ENCODE results near the gene CETN1. TPM values are rescaled to one million over a fixed set of nuclear protein-coding genes. Genes with fewer than 3 reads are reported as not detected.

Gene CETN1
- total RNA-seq: not detected

DNA sequence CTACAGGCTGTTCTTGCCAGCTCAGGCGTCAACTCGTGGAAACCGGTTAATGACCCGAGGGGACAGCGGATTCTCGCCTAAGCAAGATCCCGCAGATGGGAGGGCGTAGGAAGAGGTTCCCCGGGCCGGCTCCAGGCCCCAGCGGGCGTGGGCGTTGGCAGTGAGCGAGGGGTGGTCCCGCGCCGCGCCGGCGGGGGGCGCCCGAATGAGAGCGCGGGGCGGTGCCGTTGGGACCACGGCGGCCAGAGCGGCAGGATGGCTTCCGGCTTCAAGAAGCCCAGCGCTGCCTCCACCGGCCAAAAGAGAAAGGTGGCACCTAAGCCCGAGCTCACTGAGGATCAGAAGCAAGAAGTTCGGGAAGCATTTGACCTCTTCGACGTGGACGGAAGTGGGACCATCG, at the start of gene CETN1:
CETN1 (plus strand) TSS at position 227 of the 400 bp plus-strand sequence; CDS start at position 256, 29 bp downstream.
- Mint-ChIP-seq H3K27me3 (peaks cover 4% of the 10 kb centered on the region), H3K4me1 (no peaks in the 10 kb centered on the region), H3K4me3 (no peak within 1 kb of the TSS), H3K9me3 (ENCODE audit: low read depth) (no peaks in the 10 kb centered on the region), H3K36me3 (no peaks in the 10 kb centered on the region), H3K27ac (no peak within 1 kb of the TSS)
- ATAC-seq (no peak), DNase-seq (no peak)
- CTCF ChIA-PET: no interaction called here

DNA sequence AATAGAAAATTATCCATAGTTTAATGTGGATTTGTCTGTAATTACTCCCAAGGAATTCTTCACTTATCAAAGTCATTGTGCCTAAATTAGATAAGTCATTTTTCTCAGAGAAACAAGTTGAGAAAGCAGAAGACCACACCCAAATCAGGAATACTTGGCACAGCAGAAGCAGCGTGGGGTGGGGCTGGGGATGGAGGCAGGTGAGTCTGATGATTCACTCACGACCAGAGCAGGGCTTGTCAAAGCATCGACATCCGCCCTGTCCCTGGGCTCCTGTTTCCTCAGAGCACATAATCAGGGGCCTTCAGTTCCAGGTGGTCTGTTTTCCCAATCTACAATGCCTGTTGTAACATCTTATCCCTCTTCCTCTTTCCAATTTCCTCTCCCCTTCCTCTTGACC, 48.2 kb upstream of the CETN1 start:
- Mint-ChIP-seq H3K36me3 (no peaks in the 10 kb centered on the region), H3K9me3 (ENCODE audit: low read depth) (no peaks in the 10 kb centered on the region), H3K27ac (no peak overlapping the region), H3K4me1 (no peaks in the 10 kb centered on the region), H3K4me3 (no peak overlapping the region), H3K27me3 (peaks cover 7% of the 10 kb centered on the region)
- ATAC-seq: no peak
- CTCF ChIA-PET: no interaction called here
- no peak for DNase-seq

DNA sequence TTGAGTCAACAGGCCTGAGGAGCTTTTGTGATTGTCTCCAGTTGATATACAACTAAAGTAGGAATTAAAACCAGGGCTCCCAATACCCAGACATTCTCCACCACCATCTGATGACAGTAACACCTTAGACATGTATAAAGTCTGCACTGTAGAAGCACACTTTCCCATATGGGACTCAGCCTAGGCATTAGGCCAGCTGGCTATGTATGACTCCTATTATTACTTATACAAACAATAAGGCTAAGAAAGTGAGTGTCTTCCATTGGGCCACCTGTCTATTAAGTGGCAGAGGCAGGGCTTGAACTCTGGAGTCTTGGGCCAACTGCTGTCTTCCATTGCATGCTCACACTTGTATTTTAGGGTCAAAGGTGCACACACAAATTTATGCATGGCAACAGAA, 47.5 kb upstream of the CETN1 start:
- Mint-ChIP-seq H3K4me3 (no peak overlapping the region), H3K4me1 (no peaks in the 10 kb centered on the region), H3K27ac (no peak overlapping the region), H3K27me3 (peaks cover 7% of the 10 kb centered on the region), H3K9me3 (ENCODE audit: low read depth) (no peaks in the 10 kb centered on the region), H3K36me3 (no peaks in the 10 kb centered on the region)
- DNase-seq (no peak), ATAC-seq (no peak)
- CTCF ChIA-PET: no interaction called here

DNA sequence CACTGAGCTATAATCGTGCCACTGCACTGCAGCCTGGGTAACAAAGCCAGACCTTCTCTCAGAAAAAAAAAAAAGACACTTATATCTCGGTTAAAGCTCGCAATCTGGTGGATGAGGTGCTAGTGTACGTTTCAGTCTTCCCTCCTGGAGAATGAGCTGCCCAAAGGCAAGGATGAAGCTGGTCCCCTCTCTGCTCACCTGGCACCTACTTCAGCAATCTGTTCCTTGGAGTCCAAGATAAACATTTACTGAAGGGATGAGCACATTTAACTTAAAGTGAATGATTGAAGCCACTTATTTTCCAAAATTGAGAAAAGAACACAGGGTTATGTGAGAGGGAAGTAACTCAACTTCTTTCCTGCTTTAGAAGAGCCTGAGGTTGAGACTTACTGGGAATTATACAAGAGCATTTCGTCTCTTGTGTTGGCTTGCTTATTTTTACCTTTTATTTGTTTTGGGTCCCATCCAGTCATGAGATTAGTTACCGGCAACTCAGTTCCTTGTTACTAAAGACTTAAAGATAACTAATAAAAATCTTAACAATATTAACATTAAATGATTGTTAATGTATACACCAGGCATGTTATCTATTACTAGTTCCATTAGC, 46.1 kb upstream of the CETN1 start:
- DNase-seq: no peak
- no peaks in the 10 kb centered on the region for H3K4me1 Mint-ChIP-seq
- CTCF ChIA-PET: no interaction called here
- no peak overlapping the region for H3K4me3 Mint-ChIP-seq
- H3K36me3 Mint-ChIP-seq: no peaks in the 10 kb centered on the region
- H3K9me3 Mint-ChIP-seq (ENCODE audit: low read depth): no peaks in the 10 kb centered on the region
- peaks cover 4% of the 10 kb centered on the region for H3K27me3 Mint-ChIP-seq
- no peak for ATAC-seq
- no peak overlapping the region for H3K27ac Mint-ChIP-seq

DNA sequence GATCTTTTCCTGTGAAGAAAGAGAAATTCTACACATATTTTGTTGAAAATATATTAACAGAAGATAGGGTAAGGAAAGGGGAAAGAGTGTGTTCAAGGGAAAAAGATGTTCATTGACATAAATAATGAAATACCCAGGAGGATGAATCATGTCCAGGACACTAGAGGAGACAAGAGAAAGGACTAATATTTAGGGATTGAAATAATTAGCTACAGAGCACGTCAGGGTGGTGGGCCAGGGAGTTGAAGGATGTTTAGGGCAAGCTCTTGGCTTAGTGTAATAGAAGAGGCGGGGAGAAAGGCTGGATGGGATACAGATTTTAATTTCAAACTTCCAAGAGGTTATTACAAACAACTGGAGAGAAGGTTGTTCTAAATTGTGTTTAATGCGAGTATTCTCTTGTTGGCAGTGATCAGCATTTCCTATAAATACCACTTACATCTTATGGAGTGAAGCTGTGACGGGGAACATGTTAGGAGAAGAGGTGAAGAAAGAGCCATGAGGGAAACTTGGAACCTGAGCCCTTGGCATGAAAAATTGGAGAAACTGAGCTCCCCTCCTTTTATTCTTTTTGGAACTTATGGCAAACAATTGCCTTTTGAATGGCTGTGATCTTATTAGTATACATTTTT, 36.6 kb upstream of the CETN1 start:
- Mint-ChIP-seq H3K9me3 (ENCODE audit: low read depth) (no peaks in the 10 kb centered on the region), H3K27me3 (peaks cover 13% of the 10 kb centered on the region), H3K4me1 (no peaks in the 10 kb centered on the region), H3K36me3 (no peaks in the 10 kb centered on the region), H3K27ac (no peak overlapping the region), H3K4me3 (no peak overlapping the region)
- no peak for ATAC-seq
- DNase-seq: no peak
- CTCF ChIA-PET: no interaction called here

DNA sequence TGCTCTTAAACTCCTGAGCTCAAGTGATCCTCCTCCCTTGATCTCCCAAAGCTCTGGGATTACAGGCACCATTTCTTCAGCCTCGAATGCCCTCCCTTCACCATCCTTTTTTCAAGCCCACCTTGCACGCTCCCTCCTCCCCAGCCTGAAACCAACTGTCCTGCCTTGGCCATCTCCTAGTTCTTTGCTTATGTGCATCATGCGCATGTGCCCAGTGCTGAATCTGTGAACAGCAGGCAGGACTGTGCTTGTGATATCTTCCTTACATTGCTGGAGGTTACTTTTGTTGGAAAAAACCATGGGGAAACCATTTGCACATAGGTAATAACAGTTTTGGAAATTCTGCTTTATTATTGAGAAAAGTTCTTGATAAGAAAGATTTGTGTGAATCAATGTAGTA, 30.2 kb upstream of the CETN1 start:
- no peak overlapping the region for H3K4me3 Mint-ChIP-seq
- no peak overlapping the region for H3K27ac Mint-ChIP-seq
- H3K9me3 Mint-ChIP-seq (ENCODE audit: low read depth): no peaks in the 10 kb centered on the region
- DNase-seq (no peak), ATAC-seq (no peak)
- H3K36me3 Mint-ChIP-seq: no peaks in the 10 kb centered on the region
- H3K4me1 Mint-ChIP-seq: no peaks in the 10 kb centered on the region
- peaks cover 5% of the 10 kb centered on the region for H3K27me3 Mint-ChIP-seq
- CTCF ChIA-PET: no interaction called here

DNA sequence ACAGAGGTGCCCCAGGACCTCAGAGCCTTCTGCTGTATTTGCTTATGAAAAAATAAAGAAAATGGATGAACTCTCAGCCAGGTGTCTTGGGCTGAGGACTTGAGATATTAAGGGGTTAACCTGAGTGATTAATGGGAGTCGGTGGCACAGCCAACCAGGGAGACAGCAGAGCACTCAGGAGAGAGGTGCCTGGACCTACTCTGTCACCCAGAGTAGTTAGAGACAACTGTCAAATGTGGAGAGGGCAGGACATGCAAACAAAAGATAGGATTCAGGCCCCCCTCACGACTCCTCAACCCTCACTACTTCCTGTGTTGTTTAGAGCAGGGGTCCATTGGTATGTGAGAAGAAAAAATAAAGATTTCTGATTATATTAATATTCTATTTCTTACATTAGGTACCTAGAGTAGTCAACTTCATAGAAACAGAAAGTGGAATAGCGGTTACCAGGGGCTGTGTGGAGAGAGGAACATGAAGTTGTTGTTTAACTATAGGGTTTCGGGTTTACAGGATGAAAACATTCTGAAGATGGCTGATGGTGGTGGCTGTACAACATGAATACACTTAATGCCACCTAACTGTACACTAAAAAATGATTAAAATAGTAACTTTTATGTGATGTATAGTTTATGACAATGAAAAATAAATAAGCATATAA, 28.6 kb upstream of the CETN1 start:
- Mint-ChIP-seq H3K4me3 (no peak overlapping the region), H3K36me3 (no peaks in the 10 kb centered on the region), H3K9me3 (ENCODE audit: low read depth) (no peaks in the 10 kb centered on the region), H3K4me1 (no peaks in the 10 kb centered on the region), H3K27me3 (peaks cover 5% of the 10 kb centered on the region), H3K27ac (no peak overlapping the region)
- no peak for DNase-seq
- no peak for ATAC-seq
- CTCF ChIA-PET: no interaction called here

DNA sequence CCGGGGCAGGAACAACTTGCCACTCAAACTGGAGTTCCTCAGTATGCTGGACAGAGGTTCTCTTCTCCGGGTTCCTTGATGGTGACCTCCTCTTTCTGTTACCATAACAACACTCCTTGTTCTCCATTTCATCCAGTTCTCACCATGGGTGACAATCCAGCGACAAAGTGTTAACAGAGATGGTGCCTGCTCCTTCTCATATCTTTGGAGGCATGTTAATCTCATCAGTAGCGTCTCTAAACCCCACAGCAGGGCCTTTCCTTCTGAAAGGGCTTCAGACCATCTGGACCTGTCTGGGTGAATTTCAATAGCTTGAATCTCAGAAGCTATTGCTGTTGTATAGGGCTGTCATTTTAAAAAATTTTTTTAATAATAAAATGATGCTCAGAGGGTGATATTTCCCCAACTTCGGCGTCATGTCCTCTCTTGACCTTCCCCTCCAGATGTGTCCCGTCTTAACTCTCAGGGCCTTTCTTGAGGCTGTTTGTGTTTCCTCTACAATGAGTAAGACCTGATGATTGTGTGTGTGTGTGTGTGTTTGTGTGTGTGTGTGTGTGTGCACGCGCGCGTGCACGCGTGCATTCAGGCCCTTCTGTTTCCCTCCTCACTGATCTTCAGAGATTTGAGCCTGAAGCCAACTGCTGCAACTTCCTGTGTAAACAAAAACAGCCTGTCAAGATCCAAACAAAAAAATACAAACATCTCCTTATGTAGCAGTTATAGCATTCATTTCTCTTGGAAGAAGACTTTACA, 24.3 kb upstream of the CETN1 start:
- Mint-ChIP-seq H3K27me3 (peaks cover 3% of the 10 kb centered on the region), H3K9me3 (ENCODE audit: low read depth) (no peaks in the 10 kb centered on the region), H3K27ac (no peak overlapping the region), H3K4me3 (no peak overlapping the region), H3K4me1 (no peaks in the 10 kb centered on the region), H3K36me3 (no peaks in the 10 kb centered on the region)
- DNase-seq (no peak), ATAC-seq (no peak)
- CTCF ChIA-PET: no interaction called here

DNA sequence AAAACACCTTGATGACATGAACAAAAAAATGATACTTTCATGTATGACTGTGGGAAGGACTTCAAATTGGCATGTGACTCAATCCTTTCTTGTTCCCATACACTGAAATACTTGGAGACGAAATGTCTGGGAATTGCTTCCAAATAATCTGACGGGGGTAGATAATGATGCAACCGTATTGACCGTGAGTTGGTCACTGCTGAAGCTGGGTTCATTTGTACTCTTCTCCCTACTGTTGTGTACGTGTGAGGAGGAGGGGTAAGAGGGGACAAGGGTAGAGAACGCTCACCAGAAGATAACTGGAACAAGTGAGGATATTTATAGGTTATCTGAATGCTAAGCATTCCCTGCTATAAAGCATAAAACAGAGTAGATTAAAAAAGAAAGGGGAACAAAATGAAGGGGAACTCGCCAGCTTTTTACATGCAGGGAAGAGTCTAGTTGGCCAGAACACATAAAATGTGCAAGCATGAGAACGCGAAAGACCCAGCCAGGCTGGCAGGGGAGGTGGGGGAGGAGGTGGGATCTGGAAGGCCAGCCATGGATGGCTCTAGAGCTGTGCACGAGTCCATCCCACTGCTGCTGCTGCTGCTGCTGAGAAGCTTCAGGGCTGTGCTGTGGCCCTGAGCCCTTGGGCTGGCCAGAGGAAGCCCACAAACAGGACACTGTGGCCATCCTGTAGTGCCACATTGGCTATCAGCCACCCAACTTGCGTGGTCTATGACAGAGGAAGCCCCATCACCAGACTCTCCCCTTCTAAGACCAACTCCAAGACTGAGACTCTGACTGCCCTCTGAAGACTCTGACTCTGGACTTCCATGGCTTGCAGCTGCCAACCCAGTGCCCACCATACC, 15.2 kb upstream of the CETN1 start:
- Mint-ChIP-seq H3K4me1 (no peaks in the 10 kb centered on the region), H3K27ac (no peak overlapping the region), H3K9me3 (ENCODE audit: low read depth) (no peaks in the 10 kb centered on the region), H3K4me3 (no peak overlapping the region), H3K36me3 (no peaks in the 10 kb centered on the region), H3K27me3 (peaks cover 8% of the 10 kb centered on the region)
- no peak for DNase-seq
- no peak for ATAC-seq
- CTCF ChIA-PET: no interaction called here

DNA sequence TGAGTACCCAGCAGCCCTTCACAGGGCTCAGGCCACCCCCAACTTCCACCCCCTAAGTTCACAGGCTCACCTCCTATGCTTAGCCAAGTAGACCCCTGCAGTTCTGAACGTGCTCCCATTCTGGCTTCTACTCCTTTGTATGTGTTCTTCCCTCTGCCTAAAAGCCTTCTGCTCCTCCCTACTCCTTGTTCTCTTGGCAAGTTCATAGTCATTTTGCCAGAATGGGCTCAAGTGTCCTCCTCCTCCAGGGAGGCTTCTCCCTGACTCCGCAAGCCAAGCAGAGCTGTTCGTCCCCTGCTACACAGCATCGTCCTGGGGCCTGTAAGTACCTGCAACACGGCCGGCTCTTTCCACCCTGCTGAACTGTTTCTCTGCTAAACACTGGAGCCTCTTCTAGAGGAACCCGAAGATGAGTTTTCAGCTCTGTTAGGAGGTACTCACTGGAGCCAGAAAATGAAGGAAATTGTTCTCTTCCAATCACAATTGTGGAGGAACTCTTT, 14.6 kb upstream of the CETN1 start:
- Mint-ChIP-seq H3K9me3 (ENCODE audit: low read depth) (no peaks in the 10 kb centered on the region), H3K4me3 (no peak overlapping the region), H3K27me3 (peaks cover 8% of the 10 kb centered on the region), H3K4me1 (no peaks in the 10 kb centered on the region), H3K27ac (no peak overlapping the region), H3K36me3 (no peaks in the 10 kb centered on the region)
- CTCF ChIA-PET: no interaction called here
- ATAC-seq (no peak), DNase-seq (no peak)

DNA sequence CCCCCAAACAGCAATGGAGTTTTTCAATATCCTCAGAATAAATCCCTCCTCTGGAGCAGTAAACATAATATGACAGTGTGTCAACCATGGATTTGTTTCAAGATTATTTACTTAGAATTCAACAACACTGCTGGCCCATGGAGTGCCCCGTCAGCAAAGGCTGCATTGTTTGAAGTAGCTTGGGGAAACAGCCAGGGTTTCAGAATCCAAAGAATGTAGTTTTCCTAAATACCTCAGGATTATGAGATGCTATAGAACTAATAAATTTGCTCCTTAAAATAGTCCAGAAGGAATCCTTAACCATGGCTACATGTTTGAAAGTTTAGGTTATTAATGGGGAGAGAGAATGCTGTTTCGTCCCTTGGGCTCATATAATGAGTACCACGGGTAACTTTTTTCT, 13.1 kb upstream of the CETN1 start:
- no peaks in the 10 kb centered on the region for H3K36me3 Mint-ChIP-seq
- no peak overlapping the region for H3K27ac Mint-ChIP-seq
- no peak overlapping the region for H3K4me3 Mint-ChIP-seq
- ATAC-seq: no peak
- H3K27me3 Mint-ChIP-seq: peaks cover 11% of the 10 kb centered on the region
- no peaks in the 10 kb centered on the region for H3K4me1 Mint-ChIP-seq
- no peaks in the 10 kb centered on the region for H3K9me3 Mint-ChIP-seq (ENCODE audit: low read depth)
- CTCF ChIA-PET: no interaction called here
- DNase-seq: no peak

DNA sequence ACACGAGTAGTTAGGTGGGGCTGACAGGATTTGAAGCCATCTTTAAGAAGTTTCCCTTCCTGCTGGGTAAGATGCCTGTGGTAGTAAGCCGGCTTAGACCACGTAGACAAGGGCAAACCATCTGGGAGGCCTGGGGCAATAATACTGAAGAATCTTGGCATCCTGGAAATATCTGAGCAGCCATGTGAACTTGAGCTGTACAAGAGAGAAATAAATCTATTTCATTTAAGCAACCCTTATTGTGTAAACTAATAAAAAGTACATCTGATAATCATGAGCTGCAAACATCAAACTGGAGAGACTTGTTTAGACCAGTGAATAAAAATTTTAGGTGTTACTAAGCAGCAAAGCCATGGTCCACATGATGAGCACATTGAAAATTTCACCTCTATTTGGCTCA, 11.4 kb upstream of the CETN1 start:
- ATAC-seq (no peak), DNase-seq (no peak)
- Mint-ChIP-seq H3K27me3 (peaks cover 17% of the 10 kb centered on the region), H3K4me3 (no peak overlapping the region), H3K27ac (no peak overlapping the region), H3K36me3 (no peaks in the 10 kb centered on the region), H3K9me3 (ENCODE audit: low read depth) (no peaks in the 10 kb centered on the region), H3K4me1 (no peaks in the 10 kb centered on the region)
- CTCF ChIA-PET: no interaction called here

DNA sequence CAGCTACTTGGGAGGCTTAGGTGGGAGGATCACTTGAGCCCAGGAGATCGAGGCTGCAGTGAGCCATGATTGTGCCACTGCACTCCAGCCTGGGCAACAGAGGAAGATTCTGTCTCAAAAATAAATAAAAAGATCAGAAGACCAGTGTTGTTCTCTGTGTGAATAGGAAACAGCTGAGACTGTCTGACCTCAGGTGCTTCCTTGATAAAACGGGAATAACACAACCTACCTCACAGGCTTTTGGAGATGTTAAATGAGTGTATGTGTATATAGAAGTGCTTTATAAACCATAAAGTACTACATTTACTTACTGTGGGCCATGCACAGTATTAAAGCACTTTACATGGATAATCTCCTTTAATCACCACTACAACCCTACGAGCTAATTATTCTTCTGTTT, 9.9 kb upstream of the CETN1 start:
- Mint-ChIP-seq H3K27ac (no peak overlapping the region), H3K4me1 (no peaks in the 10 kb centered on the region), H3K36me3 (no peaks in the 10 kb centered on the region), H3K9me3 (ENCODE audit: low read depth) (no peaks in the 10 kb centered on the region), H3K4me3 (no peak overlapping the region), H3K27me3 (peaks cover 24% of the 10 kb centered on the region)
- DNase-seq: no peak
- ATAC-seq: no peak
- CTCF ChIA-PET: interaction anchor here (0.7 kb wide), 1 partner anchor 54 kb away, joined by 3 read pairs; no protein-coding TSS in a partner anchor

Data from activated CD8-positive, alpha-beta memory T cell treated with anti-CD3 and anti-CD28 coated beads, Interleukin-2, amount 10 ng/mL, durations not matched to agents 7 days and 5 days (primary cell).